Muscle of leg (tissue), 11 donors: ENCODE data around the gene FADS1. TPM values are rescaled to one million over a fixed set of nuclear protein-coding genes. Genes with fewer than 3 reads are reported as not detected.

Experiments
- DNase-seq: peaks from one replicate; pipeline ENCODE4 v3.0.0; 2013
- H3K27ac ChIP-seq: one replicate; pipeline ENCODE4 v1.5.1; 2013; ENCODE audit warnings: mild to moderate bottlenecking, low read length, control low read depth
- H3K27me3 ChIP-seq: one replicate; pipeline ENCODE4 v1.6.1; 2013; ENCODE audit warnings: low read length; ENCODE audit not compliant: control insufficient read depth, insufficient read depth
- H3K36me3 ChIP-seq: one replicate; pipeline ENCODE4 v1.6.1; 2013; ENCODE audit warnings: low read length; ENCODE audit not compliant: control insufficient read depth, insufficient read depth
- H3K4me1 ChIP-seq: one replicate; pipeline ENCODE4 v1.6.1; 2013; ENCODE audit warnings: low read length; ENCODE audit not compliant: control insufficient read depth, insufficient read depth
- H3K4me3 ChIP-seq: one replicate; pipeline ENCODE4 v1.5.1; 2013; ENCODE audit warnings: low read length, control low read depth
- H3K9me3 ChIP-seq: replicated peaks from 2 replicates; pipeline ENCODE4 v1.6.1; 2013; ENCODE audit warnings: low read depth, low read length; ENCODE audit not compliant: control insufficient read depth
- WGBS: methylation state at CpG from one replicate; pipeline ENCODE4 v1.1.5; 2013; ENCODE audit warnings: missing lambda C conversion rate; ENCODE audit not compliant: insufficient coverage; 5-methylcytosine and 5-hydroxymethylcytosine counted together
- polyA plus RNA-seq, 8 donors: library from polyadenylated mRNA; unstranded; fragments of 120-200 nt; gene quantifications; one replicate each; pipeline versions ENCODE4 v1.2.1 to v1.2.3, GENCODE V29; 2013; ENCODE audit warnings: inconsistent platforms in 1 of 8, low replicate concordance in 1 of 8; ENCODE audit not compliant: insufficient read length in 8 of 8, insufficient read depth in 1 of 8
- total RNA-seq: library from RNA; stranded (reverse); fragments of 120-200 nt; gene quantifications from one replicate; pipeline ENCODE4 v1.2.4, GENCODE V29; 2013

The FADS1 gene
- total and polyA plus RNA-seq, 9 donors = 17.5 to 33.4 (median 20.3) TPM

DNA sequence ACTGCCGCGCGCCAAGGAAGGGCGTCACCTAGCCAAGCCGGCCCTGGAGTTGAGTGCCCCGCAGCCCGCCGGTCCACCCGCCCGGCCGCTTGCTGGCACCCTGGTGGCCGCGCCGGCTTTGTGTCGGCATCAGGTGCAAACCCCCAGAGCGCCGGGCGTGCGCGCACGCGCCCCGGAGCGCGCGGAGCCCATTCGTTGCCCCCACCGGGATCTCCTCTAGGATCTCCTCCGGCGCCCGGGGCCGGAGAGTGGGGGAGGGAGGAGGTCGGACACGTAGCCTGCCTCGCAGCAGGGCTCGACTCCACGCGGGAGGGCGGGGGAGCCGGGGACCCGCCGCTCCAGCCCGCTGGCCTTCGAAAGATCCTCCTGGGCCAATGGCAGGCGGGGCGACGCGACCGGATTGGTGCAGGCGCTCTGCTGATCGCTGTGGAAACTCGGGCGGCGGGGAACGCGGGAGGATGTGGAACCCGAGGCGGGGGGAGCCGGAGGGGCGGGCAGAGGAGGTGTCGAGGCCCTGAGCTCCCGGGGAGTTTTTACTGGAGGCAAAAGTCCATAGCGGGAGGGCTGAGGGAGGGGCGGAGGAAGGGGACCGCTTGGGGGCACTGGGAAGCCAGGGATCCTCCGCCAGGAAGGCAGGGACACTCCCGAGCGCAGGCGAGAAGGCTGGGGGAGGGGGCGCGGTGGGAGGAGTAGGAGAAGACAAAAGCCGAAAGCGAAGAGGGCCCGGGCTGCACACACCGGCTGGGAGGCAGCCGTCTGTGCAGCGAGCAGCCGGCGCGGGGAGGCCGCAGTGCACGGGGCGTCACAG, 11.0 kb upstream of the FADS1 start, which contains the start of gene FADS2:
FADS2 (plus strand) TSS at position 730 of the 808 bp plus-strand sequence. CDS start 91 bp downstream, outside the sequence.
- H3K36me3 ChIP-seq = peaks cover 4% of the 10 kb centered on the region
- H3K4me3 ChIP-seq = peak within 1 kb of the TSS; percentile 93
- H3K9me3 ChIP-seq = no peaks in the 10 kb centered on the region
- peaks cover 38% of the 10 kb centered on the region for H3K4me1 ChIP-seq
- no peaks in the 10 kb centered on the region for H3K27me3 ChIP-seq
- peak within 1 kb of the TSS; percentile 86 for H3K27ac ChIP-seq
- under 1% methylated on average over 83 of the region's 83 CpGs for WGBS
- peak; percentile 99 for DNase-seq

GRCh38 chr11:61826930-61827570, 10.2 kb upstream of the FADS1 start:
- peaks cover 32% of the 10 kb centered on the region for H3K4me1 ChIP-seq
- H3K36me3 ChIP-seq = peaks cover 4% of the 10 kb centered on the region
- 3% methylated on average over 21 of the region's 23 CpGs for WGBS
- H3K9me3 ChIP-seq = no peaks in the 10 kb centered on the region
- H3K4me3 ChIP-seq = peak overlapping the region; percentile 93
- H3K27ac ChIP-seq = peak overlapping the region; percentile 86
- DNase-seq = peak; percentile 70
- no peaks in the 10 kb centered on the region for H3K27me3 ChIP-seq

DNA sequence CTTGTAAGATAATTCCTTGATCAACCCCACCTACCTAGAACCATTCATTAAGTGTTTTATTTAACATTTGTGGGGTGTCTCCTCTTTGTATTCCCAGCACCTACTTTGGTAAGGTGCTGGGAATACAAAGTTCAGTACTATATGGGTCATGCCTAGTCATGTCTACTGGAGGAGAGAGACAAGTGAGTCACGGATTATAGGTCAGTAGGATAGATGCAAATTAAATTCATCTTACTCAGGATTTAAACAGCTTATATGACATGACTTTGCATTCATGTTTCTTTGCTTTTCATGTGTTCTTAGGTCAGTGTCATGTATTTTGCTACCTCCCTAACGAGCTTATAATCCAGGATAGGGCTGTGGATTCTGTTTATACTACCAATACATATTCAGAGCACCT, 3.4 kb upstream of the FADS1 start:
- Histone ChIP-seq H3K27ac (no peak overlapping the region), H3K27me3 (no peaks in the 10 kb centered on the region), H3K36me3 (no peaks in the 10 kb centered on the region), H3K4me3 (no peak overlapping the region), H3K9me3 (no peaks in the 10 kb centered on the region), H3K4me1 (peaks cover 9% of the 10 kb centered on the region)
- no CpG with 5 or more reads among the region's 2 CpGs for WGBS
- DNase-seq = no peak

DNA sequence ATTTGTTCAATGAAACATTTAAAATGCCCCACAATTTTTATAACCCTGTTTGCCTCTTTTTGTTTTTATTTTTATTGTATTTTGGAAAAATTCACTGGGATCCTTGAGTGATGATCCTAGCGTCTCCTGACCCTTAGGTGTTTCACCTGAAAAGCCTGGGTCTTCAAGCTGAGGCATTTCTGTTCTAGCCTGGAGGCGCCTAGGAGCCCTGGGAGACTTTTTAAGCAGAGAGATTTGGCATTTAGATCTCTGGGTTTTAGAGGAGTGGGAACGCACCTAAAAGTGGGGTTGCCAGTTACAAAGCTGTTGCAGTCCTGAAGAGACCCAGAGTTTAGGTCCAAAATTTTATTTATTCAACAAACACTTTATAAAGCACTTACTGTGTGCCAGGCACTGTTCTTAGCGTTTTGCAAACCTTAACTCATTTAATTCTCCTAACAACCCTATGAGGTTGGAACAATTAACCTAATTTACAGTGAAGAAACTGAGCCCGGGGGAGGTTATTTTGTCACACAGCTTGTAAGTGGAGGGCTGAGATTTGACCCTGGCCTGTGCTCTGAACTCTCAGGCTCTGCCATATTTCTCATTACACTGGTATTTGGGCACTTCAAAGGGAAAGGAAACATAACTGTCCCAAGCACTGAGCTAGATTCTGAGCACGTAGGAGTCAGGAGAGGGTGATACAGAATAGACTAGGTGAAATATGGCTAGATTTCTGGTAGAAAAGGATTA, 834 bp upstream of the FADS1 start:
- WGBS = 60% methylated on average over 1 of the region's 6 CpGs
- Histone ChIP-seq H3K9me3 (no peaks in the 10 kb centered on the region), H3K4me3 (peak overlapping the region; percentile 75), H3K4me1 (peaks cover 15% of the 10 kb centered on the region), H3K27me3 (no peaks in the 10 kb centered on the region), H3K36me3 (peaks cover 12% of the 10 kb centered on the region), H3K27ac (no peak overlapping the region)
- no peak for DNase-seq

DNA sequence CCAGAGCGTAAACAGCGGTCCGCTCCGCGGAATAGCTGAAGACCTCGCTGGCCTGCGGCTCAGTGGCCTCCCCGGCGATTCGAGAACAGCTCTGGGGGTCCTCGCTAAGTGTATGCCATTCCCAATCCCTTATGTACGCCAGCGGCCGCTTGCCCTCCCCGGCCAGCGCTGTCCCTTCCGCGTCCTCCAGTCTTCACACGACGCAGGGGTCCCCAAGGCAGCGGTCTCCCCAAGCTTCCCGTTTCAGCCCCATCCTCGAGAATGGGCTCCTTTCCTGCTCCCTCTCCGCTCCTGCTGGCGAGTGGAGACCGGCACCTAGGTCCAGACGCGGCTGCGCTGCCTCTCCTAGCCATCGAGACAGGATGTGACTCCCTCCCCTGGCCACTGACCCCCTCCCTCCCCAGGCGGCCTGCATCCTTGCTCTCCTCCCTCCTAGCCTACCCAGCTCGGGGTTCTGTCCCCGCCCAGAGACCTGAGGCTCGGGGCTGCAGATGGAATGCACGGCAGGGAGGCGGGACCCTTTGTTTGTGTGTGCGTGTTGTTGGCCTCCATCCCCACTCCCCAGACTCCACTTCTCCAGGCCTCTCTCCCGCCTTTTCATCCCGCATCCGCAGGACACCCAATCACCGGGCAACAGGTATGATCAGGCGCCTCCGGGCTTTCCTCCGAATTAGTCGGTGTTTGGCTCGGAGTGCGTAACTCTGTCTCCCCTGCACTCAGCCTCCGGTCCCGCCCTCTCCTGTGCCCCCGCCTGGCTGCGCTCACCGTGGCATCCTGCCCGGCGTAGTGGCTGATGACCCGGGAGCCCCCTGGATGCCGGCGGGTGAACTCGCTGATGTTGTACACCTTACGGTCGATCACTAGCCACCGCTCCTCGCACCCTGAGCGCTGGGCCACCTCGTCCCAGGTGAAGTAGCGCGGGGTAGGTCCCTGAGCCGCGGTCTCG, 740 bp downstream of the FADS1 start:
- peak overlapping the region; percentile 75 for H3K4me3 ChIP-seq

DNA sequence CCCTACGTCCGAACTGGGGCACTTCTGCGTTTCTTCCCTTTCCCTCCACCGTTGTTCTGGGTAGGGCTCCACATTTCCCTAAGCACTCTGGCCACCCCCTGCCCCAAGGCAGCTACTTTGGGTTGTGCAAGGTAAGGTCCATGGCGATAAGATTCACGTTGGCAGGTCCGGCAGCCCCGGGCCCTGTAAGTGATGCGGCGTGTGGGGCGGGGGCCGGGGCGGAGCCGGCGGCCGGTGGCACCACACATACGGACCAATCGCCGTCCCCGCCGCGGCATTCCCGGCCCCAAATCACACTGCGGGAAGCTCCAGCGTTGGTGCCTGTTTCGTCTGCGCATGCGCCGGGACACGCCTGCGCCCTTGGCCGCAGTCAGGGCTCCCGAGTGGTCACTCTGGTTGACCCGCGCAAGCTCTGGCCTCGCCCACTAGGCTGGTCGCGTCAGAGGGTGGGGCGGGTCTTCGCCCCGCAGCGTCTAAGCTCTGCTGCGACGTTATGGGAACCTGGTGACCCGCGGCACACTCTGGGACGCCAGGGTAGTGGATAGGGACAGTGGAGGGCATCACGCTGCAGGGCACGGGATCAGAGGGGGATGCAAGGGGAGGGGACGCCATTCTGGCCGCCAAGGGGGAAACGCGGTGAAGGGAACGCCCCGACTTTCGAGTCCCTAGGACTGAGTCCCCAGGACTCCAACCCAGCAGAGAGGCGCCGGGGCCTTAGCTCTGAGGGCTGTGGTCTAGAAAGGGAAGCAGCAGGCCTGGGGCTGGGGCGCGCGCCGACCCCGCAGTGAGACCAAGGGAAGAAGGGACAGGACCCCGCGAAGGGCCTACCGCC, 1.6 kb downstream of the FADS1 start:
- 1% methylated on average over 64 of the region's 66 CpGs for WGBS
- H3K4me1 ChIP-seq = peaks cover 15% of the 10 kb centered on the region
- no peaks in the 10 kb centered on the region for H3K27me3 ChIP-seq
- peak overlapping the region; percentile 99 for H3K27ac ChIP-seq
- peaks cover 34% of the 10 kb centered on the region for H3K36me3 ChIP-seq
- peak overlapping the region; percentile 75 for H3K4me3 ChIP-seq
- DNase-seq = peak; percentile 98
- H3K9me3 ChIP-seq = no peaks in the 10 kb centered on the region

More for the DNA sequence above, 740 bp downstream of the FADS1 start:
- peaks cover 15% of the 10 kb centered on the region for H3K4me1 ChIP-seq
- peak; percentile 81 for DNase-seq
- peaks cover 25% of the 10 kb centered on the region for H3K36me3 ChIP-seq
- no peaks in the 10 kb centered on the region for H3K27me3 ChIP-seq
- under 1% methylated on average over 62 of the region's 69 CpGs for WGBS
- H3K27ac ChIP-seq = peak overlapping the region; percentile 99
- no peaks in the 10 kb centered on the region for H3K9me3 ChIP-seq

DNA sequence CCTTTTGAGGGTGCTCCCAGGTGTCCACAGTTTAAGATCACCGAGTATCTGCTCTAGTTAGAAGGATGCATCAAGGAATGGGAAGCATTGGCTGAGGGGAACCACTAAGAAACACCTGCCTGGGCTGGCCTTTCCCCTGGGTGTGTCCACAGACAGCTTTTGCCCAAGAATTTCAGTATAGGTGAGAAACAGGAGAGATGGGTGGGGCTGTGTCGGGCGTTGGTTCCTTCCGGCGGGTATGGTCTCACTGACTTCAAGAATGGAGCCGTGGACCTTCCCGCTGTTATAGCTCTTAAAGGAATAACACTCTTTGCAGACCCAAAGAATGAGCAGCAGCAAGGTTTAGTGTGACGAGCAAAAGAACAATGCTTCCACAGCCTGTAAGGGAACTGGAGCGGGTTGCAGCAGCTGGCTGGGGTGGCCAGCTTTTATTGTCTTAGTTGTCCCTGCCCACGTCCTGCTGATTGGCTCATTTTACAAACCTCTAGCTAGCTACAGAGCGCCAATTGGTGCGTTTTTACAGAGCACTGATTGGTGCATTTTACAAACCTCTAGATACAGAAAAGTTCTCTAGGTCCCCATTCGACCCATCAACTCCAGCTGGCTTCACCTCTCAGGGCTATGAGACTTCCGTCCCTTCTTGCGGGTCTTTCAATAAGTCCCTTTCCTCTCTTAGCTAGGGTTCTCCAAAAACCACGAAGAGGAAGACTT, 2.4 kb downstream of the FADS1 start:
- Histone ChIP-seq H3K27me3 (no peaks in the 10 kb centered on the region), H3K27ac (peak overlapping the region; percentile 99), H3K9me3 (no peaks in the 10 kb centered on the region), H3K4me1 (peaks cover 15% of the 10 kb centered on the region), H3K36me3 (peaks cover 41% of the 10 kb centered on the region), H3K4me3 (peak overlapping the region; percentile 75)
- peak; percentile 71 for DNase-seq
- 65% methylated on average over 11 of the region's 16 CpGs for WGBS

DNA sequence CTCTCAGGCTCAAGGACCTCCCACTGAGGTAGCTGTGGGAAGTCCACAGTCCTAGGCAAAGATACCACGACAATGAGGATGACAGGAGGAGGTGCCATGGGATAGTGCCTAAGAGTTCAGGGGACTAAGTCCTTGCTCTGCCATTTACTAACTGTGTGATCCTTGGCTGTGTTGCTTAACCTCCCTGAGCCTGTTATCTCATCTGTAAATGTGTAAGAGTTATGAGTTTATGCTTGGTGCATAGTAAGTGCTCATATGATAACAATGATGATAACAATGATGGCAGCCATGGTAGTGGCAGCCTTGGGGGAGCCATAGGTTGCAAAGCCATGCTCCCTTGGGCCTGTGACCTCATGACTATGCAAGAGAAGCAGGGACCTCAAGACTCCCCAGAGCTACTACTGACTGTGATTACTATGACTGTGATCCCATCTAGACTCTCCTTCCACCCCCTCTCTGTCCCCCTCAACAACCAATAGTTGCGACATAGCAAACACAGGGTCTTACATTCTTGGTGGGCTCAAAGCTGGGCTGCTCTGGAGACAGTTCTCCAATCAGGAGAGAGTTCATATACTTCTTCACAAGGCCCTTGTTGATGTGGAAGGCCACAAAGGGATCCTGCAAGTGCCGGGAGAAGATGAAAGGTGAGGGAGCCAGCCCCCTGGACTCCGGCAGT, 3.9 kb downstream of the FADS1 start:
- H3K36me3 ChIP-seq = peaks cover 56% of the 10 kb centered on the region
- H3K27ac ChIP-seq = no peak overlapping the region
- H3K4me1 ChIP-seq = peaks cover 15% of the 10 kb centered on the region
- no peak overlapping the region for H3K4me3 ChIP-seq
- 96% methylated on average over 3 of the region's 4 CpGs for WGBS
- no peak for DNase-seq
- no peaks in the 10 kb centered on the region for H3K27me3 ChIP-seq
- H3K9me3 ChIP-seq = no peaks in the 10 kb centered on the region
